Sigmoid colon (tissue), 4 donors: ENCODE measurements around the gene COL15A1.

Source experiments
- CTCF ChIP-seq, 4 experiments: fragments of 450-650 bp in 3 of 4; fragments of 200-600 bp in 1 of 4; IDR thresholded peaks; one replicate each; pipeline ENCODE4 v1.5.1; 2016 to 2019; ENCODE audit warnings: antibody characterized with exemption in 4 of 4, mild to moderate bottlenecking in 3 of 4, moderate library complexity in 2 of 4
- EP300 ChIP-seq, 4 donors: sonication (generic); formaldehyde crosslinking; IDR thresholded peaks; one replicate each; pipeline ENCODE4 v1.6.1; 2017; ENCODE audit warnings: antibody characterized with exemption in 4 of 4
- POLR2A ChIP-seq, 2 donors: fragments of 450-650 bp; IDR thresholded peaks; one replicate each; pipeline ENCODE4 v1.6.1; 2016; ENCODE audit warnings: antibody characterized with exemption in 2 of 2, mild to moderate bottlenecking in 2 of 2, moderate library complexity in 2 of 2
- POLR2AphosphoS5 ChIP-seq, 4 donors: sonication (generic); formaldehyde crosslinking; IDR thresholded peaks; one replicate each; pipeline ENCODE4 v1.6.1; 2017; ENCODE audit warnings: antibody characterized with exemption in 4 of 4

- TF ChIP-seq CTCF (IDR thresholded peaks at IDR 0.05): no peak
- no peak for TF ChIP-seq POLR2A (IDR thresholded peaks at IDR 0.05)
- no peak for TF ChIP-seq EP300 (IDR thresholded peaks at IDR 0.05)
- TF ChIP-seq POLR2AphosphoS5 (IDR thresholded peaks at IDR 0.05): no peak
These were observed 96.7 kb downstream of the COL15A1 start for GRCh38 chr9:99040251-99040900.
